ENCODE measurements around the gene SAMHD1. TPM values are rescaled to one million over a fixed set of nuclear protein-coding genes. Genes with fewer than 3 reads are reported as not detected.

SAMHD1 gene
- total and polyA plus RNA-seq, 12 donors, result 14.0 to 105 (median 30.8) TPM

DNA sequence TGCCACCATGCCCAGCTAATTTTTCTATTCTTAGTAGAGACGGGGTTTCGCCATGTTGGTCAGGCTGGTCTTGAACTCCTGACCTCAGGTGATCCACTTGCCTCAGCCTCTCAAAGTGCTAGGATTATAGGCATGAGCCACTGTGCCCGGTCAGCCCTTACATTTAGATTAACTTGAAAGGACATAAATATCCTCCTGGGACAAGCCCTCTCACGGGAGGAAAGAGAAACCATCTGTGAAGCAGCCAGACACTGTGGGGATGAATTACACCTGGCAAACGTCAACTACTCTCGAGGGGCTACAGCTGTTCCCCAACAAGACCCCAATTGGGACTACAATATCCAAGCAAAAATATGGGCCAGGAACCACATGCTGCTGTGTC lies 32.7 kb upstream of the SAMHD1 start:
- H3K4me3 ChIP-seq, result no peak overlapping the region
- intact Hi-C loops (cut with DNase I), result loop anchor here in 1 of 10 donors (5.0 kb wide), 1 partner anchor 153 kb away; no protein-coding TSS in a partner anchor
- H3K27me3 ChIP-seq, result no peaks in the 10 kb centered on the region
- no peak for ATAC-seq
- H3K36me3 ChIP-seq, result no peaks in the 10 kb centered on the region
- no peak overlapping the region for H3K27ac ChIP-seq
- no peak for DNase-seq
- WGBS, 2 donors, result 71 to 79% methylated on average over 6 of the region's 6 CpGs
- H3K9me3 ChIP-seq, result no peaks in the 10 kb centered on the region
- TF ChIP-seq, protein P1, sequence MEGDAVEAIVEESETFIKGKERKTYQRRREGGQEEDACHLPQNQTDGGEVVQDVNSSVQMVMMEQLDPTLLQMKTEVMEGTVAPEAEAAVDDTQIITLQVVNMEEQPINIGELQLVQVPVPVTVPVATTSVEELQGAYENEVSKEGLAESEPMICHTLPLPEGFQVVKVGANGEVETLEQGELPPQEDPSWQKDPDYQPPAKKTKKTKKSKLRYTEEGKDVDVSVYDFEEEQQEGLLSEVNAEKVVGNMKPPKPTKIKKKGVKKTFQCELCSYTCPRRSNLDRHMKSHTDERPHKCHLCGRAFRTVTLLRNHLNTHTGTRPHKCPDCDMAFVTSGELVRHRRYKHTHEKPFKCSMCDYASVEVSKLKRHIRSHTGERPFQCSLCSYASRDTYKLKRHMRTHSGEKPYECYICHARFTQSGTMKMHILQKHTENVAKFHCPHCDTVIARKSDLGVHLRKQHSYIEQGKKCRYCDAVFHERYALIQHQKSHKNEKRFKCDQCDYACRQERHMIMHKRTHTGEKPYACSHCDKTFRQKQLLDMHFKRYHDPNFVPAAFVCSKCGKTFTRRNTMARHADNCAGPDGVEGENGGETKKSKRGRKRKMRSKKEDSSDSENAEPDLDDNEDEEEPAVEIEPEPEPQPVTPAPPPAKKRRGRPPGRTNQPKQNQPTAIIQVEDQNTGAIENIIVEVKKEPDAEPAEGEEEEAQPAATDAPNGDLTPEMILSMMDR (IDR thresholded peaks at IDR 0.05), result no peak
- H3K4me1 ChIP-seq, result peaks cover 0 to 14% (median 0%) of the 10 kb centered on the region in 9 donors

DNA sequence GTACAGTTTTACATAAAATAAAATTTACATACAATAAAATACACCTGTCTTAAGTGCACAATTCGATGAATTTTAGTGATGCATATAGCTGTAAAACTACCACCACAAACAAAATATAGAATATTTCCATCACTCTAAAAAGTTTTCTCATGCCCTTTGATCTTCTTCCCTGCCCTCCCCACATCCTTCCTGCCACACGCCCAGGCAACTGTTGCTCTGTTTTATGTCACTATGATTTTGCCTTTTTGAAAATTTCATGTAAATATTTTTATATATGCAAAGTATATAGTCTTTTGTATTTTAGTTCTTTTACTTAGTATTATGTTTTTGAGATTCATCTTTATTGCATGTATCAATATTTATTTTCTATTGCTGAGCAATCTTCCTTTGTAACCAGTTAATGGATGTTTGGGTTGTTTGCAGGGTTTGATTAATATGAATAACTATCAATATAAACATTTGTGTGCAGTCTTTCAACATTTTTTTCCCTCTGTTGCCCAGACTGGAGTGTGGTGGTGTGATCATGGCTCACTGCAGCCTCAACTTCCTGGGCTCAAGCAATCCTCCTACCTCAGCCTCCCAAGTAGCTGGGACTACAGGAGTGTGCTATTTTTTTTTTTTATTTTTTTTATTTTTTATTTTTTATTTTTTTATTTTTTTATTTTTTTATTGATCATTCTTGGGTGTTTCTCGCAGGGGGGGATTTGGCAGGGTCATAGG lies 23.8 kb upstream of the SAMHD1 start:
- H3K36me3 ChIP-seq, result no peaks in the 10 kb centered on the region
- WGBS, 2 donors, result 63 to 72% methylated on average over 3 of the region's 3 CpGs
- no peak for DNase-seq
- no peak for ATAC-seq
- no peak overlapping the region for H3K4me3 ChIP-seq
- H3K4me1 ChIP-seq, result peaks cover 0 to 2% (median 0%) of the 10 kb centered on the region in 9 donors
- intact Hi-C loops (cut with DNase I), result no loop called here
- peak overlapping the region in 1 of 10 donors; percentile 56 for H3K27ac ChIP-seq
- TF ChIP-seq, protein P1 (IDR thresholded peaks at IDR 0.05), result no peak
- H3K9me3 ChIP-seq, result no peaks in the 10 kb centered on the region
- no peaks in the 10 kb centered on the region for H3K27me3 ChIP-seq

DNA sequence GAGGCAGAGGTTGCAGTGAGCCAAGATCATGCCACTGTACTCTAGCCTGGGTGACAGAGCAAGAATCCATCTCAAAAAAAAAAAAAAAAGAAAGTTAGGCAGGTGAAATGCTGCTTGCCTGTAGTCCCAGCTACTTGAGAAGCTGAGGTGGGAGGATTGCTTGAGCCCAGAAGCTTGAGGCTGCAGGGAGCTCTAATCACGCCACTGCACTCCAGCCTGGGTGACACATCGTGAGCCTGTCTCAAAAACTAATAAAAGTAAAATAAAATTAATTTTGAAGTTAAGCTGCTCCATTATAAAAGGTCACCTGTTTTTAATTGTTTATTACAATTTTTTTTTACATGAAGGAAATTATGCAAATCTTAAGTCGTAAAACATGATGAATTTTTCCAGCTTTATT lies 23.2 kb upstream of the SAMHD1 start:
- H3K9me3 ChIP-seq, result no peaks in the 10 kb centered on the region
- H3K36me3 ChIP-seq, result no peaks in the 10 kb centered on the region
- no peak overlapping the region for H3K4me3 ChIP-seq
- no peaks in the 10 kb centered on the region for H3K27me3 ChIP-seq
- peaks cover 0 to 8% (median 0%) of the 10 kb centered on the region in 9 donors for H3K4me1 ChIP-seq
- DNase-seq, result no peak
- intact Hi-C loops (cut with DNase I), result no loop called here
- 90 to 97% methylated on average over 3 of the region's 3 CpGs for WGBS, 2 donors
- TF ChIP-seq, protein P1 (IDR thresholded peaks at IDR 0.05), result no peak
- no peak for ATAC-seq
- peak overlapping the region in 1 of 10 donors; percentile 58 for H3K27ac ChIP-seq

DNA sequence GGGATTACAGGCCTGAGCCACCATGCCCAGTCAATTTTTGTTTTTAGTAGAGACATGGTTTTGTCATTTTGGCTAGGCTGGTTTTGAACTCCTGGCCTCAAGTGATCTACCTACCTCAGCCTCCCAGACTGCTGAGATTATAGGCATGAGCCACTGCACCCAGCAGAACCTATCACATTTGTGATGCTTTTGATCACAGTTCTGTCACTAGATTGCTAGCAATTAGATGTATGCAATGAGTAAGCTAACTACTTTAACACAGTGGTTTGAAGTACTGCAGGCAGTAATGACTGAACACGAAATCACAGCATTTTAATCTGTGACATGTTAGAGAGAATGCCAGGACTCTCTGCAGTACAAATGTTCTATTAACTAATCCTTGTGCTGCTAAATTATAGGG lies 19.6 kb upstream of the SAMHD1 start:
- DNase-seq, result no peak
- TF ChIP-seq, protein P1 (IDR thresholded peaks at IDR 0.05), result no peak
- no peaks in the 10 kb centered on the region for H3K27me3 ChIP-seq
- H3K36me3 ChIP-seq, result no peaks in the 10 kb centered on the region
- intact Hi-C loops (cut with DNase I), result no loop called here
- 77% methylated on average over 1 of the region's 1 CpG for WGBS, 2 donors
- ATAC-seq, result no peak
- no peak overlapping the region for H3K4me3 ChIP-seq
- peaks cover 0 to 29% (median 0%) of the 10 kb centered on the region in 9 donors for H3K4me1 ChIP-seq
- H3K27ac ChIP-seq, result no peak overlapping the region
- no peaks in the 10 kb centered on the region for H3K9me3 ChIP-seq
